ENCODE data around the gene ABCG1.

GRCh38 chr21:42191696-42192595 lies 27.0 kb upstream of the ABCG1 start:
- TF ChIP-seq EP300 (IDR thresholded peaks at IDR 0.05) (no peak), POLR2AphosphoS5 (IDR thresholded peaks at IDR 0.05) (no peak), CTCF (IDR thresholded peaks at IDR 0.05) (no peak), POLR2A (IDR thresholded peaks at IDR 0.05; ENCODE audit: low read depth) (no peak)

All from esophagus muscularis mucosa (tissue), 4 donors.